ENCODE measurements around the gene SPSB2.

- TF ChIP-seq CTCF (conservative IDR thresholded peaks at IDR 0.05; ENCODE audit: low read depth, low read length) = no peak
- no peak for TF ChIP-seq EZH2 (IDR thresholded peaks at IDR 0.05; ENCODE audit: borderline replicate concordance, low read depth, low read length, poor library complexity, severe bottlenecking)
These were observed 14.3 kb downstream of the SPSB2 start for GRCh38 chr12:6858799-6859198.
